Astrocyte (in vitro differentiated cells and primary cell): ENCODE results near the gene UQCR10. TPM values are rescaled to one million over a fixed set of nuclear protein-coding genes. Genes with fewer than 3 reads are reported as not detected.

Source experiments
- DNase-seq: peaks from one replicate; pipeline ENCODE4 v3.0.0-alpha.2; 2010; ENCODE audit warnings: low read depth
- FAIRE-seq: peaks from 2 replicates; lab custom pipeline; 2011; peaks lifted over from hg19 to GRCh38; lab: Jason Lieb, UNC
- H2AFZ ChIP-seq: 2 replicates; pipeline ENCODE4 v1.6.0; 2012; ENCODE audit warnings: low read depth, low read length, inconsistent platforms
- H3K27ac ChIP-seq: 2 replicates; pipeline ENCODE4 v1.5.1; 2011; ENCODE audit warnings: low read depth, low read length, inconsistent platforms
- H3K27me3 ChIP-seq: 2 replicates; pipeline ENCODE4 v1.6.0; 2011; ENCODE audit warnings: low read length, inconsistent platforms; ENCODE audit not compliant: insufficient read depth
- H3K36me3 ChIP-seq: 2 replicates; pipeline ENCODE4 v1.5.1; 2011; ENCODE audit warnings: low read length, inconsistent platforms; ENCODE audit not compliant: insufficient read depth
- H3K4me1 ChIP-seq: 2 replicates; pipeline ENCODE4 v1.5.1; 2011; ENCODE audit warnings: low read length, inconsistent platforms; ENCODE audit not compliant: insufficient read depth
- H3K4me2 ChIP-seq: 2 replicates; pipeline ENCODE4 v1.6.0; 2012; ENCODE audit warnings: low read length, inconsistent platforms
- H3K4me3 ChIP-seq: 2 replicates; pipeline ENCODE4 v1.5.1; 2011; ENCODE audit warnings: low read depth, mild to moderate bottlenecking, low read length, inconsistent platforms; ENCODE audit not compliant: insufficient read depth
- H3K79me2 ChIP-seq: 2 replicates; pipeline ENCODE4 v1.6.0; 2012; ENCODE audit warnings: mild to moderate bottlenecking, low read length, inconsistent platforms; ENCODE audit not compliant: insufficient read depth
- H3K9ac ChIP-seq: 2 replicates; pipeline ENCODE4 v1.6.0; 2012; ENCODE audit warnings: mild to moderate bottlenecking, low read length, inconsistent platforms
- H3K9me3 ChIP-seq: 2 replicates; pipeline ENCODE4 v1.5.1; 2012; ENCODE audit warnings: low read depth, mild to moderate bottlenecking, low read length, inconsistent platforms; ENCODE audit not compliant: insufficient read depth
- H4K20me1 ChIP-seq: 2 replicates; pipeline ENCODE4 v1.6.0; 2012; ENCODE audit warnings: low read length, inconsistent platforms; ENCODE audit not compliant: insufficient read depth
- H3K27ac Mint-ChIP-seq: one replicate; pipeline ENCODE4 v1.8.0; 2021; ENCODE audit warnings: mild to moderate bottlenecking, mixed read lengths; ENCODE audit not compliant: unreplicated experiment
- H3K27me3 Mint-ChIP-seq: one replicate; pipeline ENCODE4 v1.8.0; 2021; ENCODE audit warnings: low read depth, mixed read lengths; ENCODE audit not compliant: unreplicated experiment
- H3K36me3 Mint-ChIP-seq: one replicate; pipeline ENCODE4 v1.8.0; 2021; ENCODE audit warnings: low read depth, mixed read lengths; ENCODE audit not compliant: unreplicated experiment
- H3K4me1 Mint-ChIP-seq: one replicate; pipeline ENCODE4 v1.8.0; 2021; ENCODE audit warnings: low read depth, mixed read lengths; ENCODE audit not compliant: unreplicated experiment
- H3K4me3 Mint-ChIP-seq: one replicate; pipeline ENCODE4 v1.8.0; 2021; ENCODE audit warnings: mild to moderate bottlenecking, moderate library complexity, mixed read lengths; ENCODE audit not compliant: unreplicated experiment
- H3K9me3 Mint-ChIP-seq: one replicate; pipeline ENCODE4 v1.8.0; 2021; ENCODE audit warnings: mild to moderate bottlenecking, mixed read lengths; ENCODE audit not compliant: unreplicated experiment
- EZH2 ChIP-seq: IDR thresholded peaks from 2 replicates; pipeline ENCODE4 v1.6.1; 2012; ENCODE audit warnings: mild to moderate bottlenecking, low read length, inconsistent platforms; ENCODE audit not compliant: insufficient read depth
- total RNA-seq: library from RNA; stranded (reverse); gene quantifications from 2 replicates; pipeline ENCODE4 v1.2.1, GENCODE V29; 2021
- TF ChIP-seq, protein P1 (sequence below): IDR thresholded peaks from 2 replicates; pipeline ENCODE4 v1.5.1; 2011; ENCODE audit warnings: low read depth, mild to moderate bottlenecking, inconsistent platforms, low read length, moderate library complexity; ENCODE audit not compliant: insufficient read depth

The UQCR10 gene
- total RNA-seq, 1 donor from 2014 or later = 112 TPM

GRCh38 chr22:29718949-29719898 is 47.9 kb upstream of the UQCR10 start:
- Mint-ChIP-seq H3K36me3 (no peaks in the 10 kb centered on the region), H3K4me1 (no peaks in the 10 kb centered on the region), H3K27ac (no peak overlapping the region), H3K27me3 (peaks cover 66% of the 10 kb centered on the region), H3K9me3 (no peaks in the 10 kb centered on the region), H3K4me3 (peak overlapping the region; percentile 54)
- peaks cover 8% of the 10 kb centered on the region for H3K4me1 ChIP-seq
- H3K36me3 ChIP-seq = no peaks in the 10 kb centered on the region
- no peaks in the 10 kb centered on the region for H3K79me2 ChIP-seq
- peaks cover 8% of the 10 kb centered on the region for H4K20me1 ChIP-seq
- H3K9ac ChIP-seq = no peak overlapping the region
- H3K4me3 ChIP-seq = no peak overlapping the region
- FAIRE-seq (no peak), DNase-seq (no peak)
- TF ChIP-seq, protein P1, sequence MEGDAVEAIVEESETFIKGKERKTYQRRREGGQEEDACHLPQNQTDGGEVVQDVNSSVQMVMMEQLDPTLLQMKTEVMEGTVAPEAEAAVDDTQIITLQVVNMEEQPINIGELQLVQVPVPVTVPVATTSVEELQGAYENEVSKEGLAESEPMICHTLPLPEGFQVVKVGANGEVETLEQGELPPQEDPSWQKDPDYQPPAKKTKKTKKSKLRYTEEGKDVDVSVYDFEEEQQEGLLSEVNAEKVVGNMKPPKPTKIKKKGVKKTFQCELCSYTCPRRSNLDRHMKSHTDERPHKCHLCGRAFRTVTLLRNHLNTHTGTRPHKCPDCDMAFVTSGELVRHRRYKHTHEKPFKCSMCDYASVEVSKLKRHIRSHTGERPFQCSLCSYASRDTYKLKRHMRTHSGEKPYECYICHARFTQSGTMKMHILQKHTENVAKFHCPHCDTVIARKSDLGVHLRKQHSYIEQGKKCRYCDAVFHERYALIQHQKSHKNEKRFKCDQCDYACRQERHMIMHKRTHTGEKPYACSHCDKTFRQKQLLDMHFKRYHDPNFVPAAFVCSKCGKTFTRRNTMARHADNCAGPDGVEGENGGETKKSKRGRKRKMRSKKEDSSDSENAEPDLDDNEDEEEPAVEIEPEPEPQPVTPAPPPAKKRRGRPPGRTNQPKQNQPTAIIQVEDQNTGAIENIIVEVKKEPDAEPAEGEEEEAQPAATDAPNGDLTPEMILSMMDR = no peak
- TF ChIP-seq EZH2 = peak; percentile 57
- peak overlapping the region; percentile 33 for H3K4me2 ChIP-seq
- no peak overlapping the region for H3K27ac ChIP-seq
- no peaks in the 10 kb centered on the region for H3K9me3 ChIP-seq
- no peak overlapping the region for H2AFZ ChIP-seq
- peaks cover 15% of the 10 kb centered on the region for H3K27me3 ChIP-seq

GRCh38 chr22:29719899-29720645 is 47.1 kb upstream of the UQCR10 start, which contains the start of gene CABP7:
Gene CABP7, plus strand, starts transcription at chr22:29720003. Its CDS starts 422 bp downstream, at chr22:29720425.
- Mint-ChIP-seq H3K4me3 (no peak within 1 kb of the TSS), H3K9me3 (no peaks in the 10 kb centered on the region), H3K4me1 (no peaks in the 10 kb centered on the region), H3K27me3 (peaks cover 66% of the 10 kb centered on the region), H3K27ac (no peak within 1 kb of the TSS), H3K36me3 (no peaks in the 10 kb centered on the region)
- Histone ChIP-seq H3K27ac (no peak within 1 kb of the TSS), H2AFZ (no peak within 1 kb of the TSS), H3K4me2 (peak within 1 kb of the TSS; percentile 67), H3K4me1 (peaks cover 8% of the 10 kb centered on the region), H4K20me1 (peaks cover 8% of the 10 kb centered on the region), H3K9ac (no peak within 1 kb of the TSS), H3K79me2 (no peaks in the 10 kb centered on the region), H3K4me3 (peak within 1 kb of the TSS; percentile 28), H3K27me3 (peaks cover 9% of the 10 kb centered on the region), H3K9me3 (no peaks in the 10 kb centered on the region), H3K36me3 (no peaks in the 10 kb centered on the region)
- no peak for FAIRE-seq
- DNase-seq = no peak
- no peak for TF ChIP-seq EZH2
- TF ChIP-seq, protein P1 = no peak
